Right atrium auricular region (tissue), 2 donors: Measurements from ENCODE around the gene NME9. TPM values are rescaled to one million over a fixed set of nuclear protein-coding genes. Genes with fewer than 3 reads are reported as not detected.
A peak's percentile ranks its signal among the peaks of the same experiment; 100 is the strongest.
"Not testable (repeated sequence)": the region's sequence is repeated elsewhere in the genome, so short reads cannot be mapped to it uniquely, and the experiment has no call there.

Experiments
- DNase-seq: peaks from one replicate; pipeline ENCODE4 v3.0.0-alpha.2; 2019; ENCODE audit warnings: low spot score
- H3K27ac ChIP-seq, 2 donors: fragments of 200-600 bp; sonication (generic); 1 replicate in 1 of 2; 2 replicates in 1 of 2; pipeline ENCODE4 v1.5.1; 2016 to 2019
- H3K27me3 ChIP-seq, 2 donors: fragments of 200-600 bp; sonication (generic); one replicate each; pipeline versions ENCODE4 v1.5.1 to v1.6.0; 2017 to 2019
- H3K36me3 ChIP-seq: fragments of 200-600 bp; sonication (generic); one replicate; pipeline ENCODE4 v1.5.1; 2016
- H3K4me1 ChIP-seq, 2 donors: fragments of 200-600 bp; sonication (generic); one replicate each; pipeline versions ENCODE4 v1.5.1 to v1.6.0; 2017 to 2019
- H3K4me3 ChIP-seq, 2 donors: fragments of 200-600 bp; sonication (generic); 1 replicate in 1 of 2; 2 replicates in 1 of 2; pipeline ENCODE4 v1.5.1; 2017 to 2019; ENCODE audit warnings: mild to moderate bottlenecking in 1 of 2, moderate library complexity in 1 of 2
- H3K9me3 ChIP-seq, 2 donors: fragments of 200-600 bp; sonication (generic); one replicate each; pipeline ENCODE4 v1.5.1; 2019
- total RNA-seq, 2 donors: library from RNA; depleted of rRNA; stranded (reverse); fragments of >200 nt; gene quantifications; one replicate each; pipeline ENCODE4 v1.1.0, GENCODE V29; 2016
- TF ChIP-seq, protein P1 (sequence below), 2 donors: fragments of 200-600 bp; sonication (generic); IDR thresholded peaks; one replicate each; pipeline ENCODE4 v1.5.1; 2019; ENCODE audit warnings: antibody characterized with exemption in 2 of 2

Gene NME9, protein sequence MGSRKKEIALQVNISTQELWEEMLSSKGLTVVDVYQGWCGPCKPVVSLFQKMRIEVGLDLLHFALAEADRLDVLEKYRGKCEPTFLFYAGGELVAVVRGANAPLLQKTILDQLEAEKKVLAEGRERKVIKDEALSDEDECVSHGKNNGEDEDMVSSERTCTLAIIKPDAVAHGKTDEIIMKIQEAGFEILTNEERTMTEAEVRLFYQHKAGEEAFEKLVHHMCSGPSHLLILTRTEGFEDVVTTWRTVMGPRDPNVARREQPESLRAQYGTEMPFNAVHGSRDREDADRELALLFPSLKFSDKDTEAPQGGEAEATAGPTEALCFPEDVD
- total RNA-seq = not detected

DNA sequence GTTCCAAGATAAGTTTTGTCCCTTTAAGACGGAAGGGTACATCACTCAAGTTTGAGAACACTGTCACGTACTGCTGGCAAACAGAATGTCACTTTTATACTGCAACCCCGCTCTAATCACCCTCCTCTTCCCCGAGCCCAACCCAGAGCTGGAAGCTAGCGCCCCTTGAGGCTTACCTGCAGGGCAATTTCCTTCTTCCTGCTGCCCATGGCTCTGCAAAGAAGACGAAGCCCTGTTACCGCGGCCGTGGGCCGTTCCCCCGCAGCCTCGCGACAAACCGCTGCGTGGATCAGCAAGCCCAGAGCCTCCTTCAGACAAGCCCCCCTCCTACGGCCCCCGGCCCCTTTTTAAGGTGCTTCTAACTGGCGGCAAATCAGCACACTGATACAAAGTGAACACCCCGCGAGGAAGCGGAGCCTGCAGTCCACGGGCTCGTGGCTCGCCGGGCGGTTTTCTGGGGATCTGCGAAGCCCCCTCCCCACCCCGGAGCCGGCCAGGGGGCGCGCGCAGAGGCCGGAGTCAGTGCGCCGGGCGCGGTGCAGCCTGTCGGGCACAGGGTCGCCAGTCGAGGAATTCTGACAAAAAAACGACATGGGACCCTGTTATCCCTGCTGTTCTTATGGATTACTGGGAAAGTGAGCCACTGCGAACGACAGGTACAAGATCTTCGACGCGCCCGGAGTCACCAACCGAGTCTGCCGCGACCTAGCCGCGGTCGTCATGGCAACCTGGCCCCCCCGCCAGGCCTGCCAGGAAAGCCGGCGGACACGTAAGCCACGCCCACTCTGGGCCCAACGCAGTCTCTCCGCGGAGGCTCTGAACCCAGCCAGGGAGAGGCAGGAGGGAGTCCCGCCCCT lies at the start of gene NME9:
Gene NME9, minus strand, starts transcription at position 725 of the 857 bp plus-strand sequence. Its CDS starts 516 bp downstream, at position 209.
- DNase-seq = peak; percentile 88
- H3K27ac ChIP-seq = peak within 1 kb of the TSS; percentile 60 to 69
- TF ChIP-seq, protein P1, sequence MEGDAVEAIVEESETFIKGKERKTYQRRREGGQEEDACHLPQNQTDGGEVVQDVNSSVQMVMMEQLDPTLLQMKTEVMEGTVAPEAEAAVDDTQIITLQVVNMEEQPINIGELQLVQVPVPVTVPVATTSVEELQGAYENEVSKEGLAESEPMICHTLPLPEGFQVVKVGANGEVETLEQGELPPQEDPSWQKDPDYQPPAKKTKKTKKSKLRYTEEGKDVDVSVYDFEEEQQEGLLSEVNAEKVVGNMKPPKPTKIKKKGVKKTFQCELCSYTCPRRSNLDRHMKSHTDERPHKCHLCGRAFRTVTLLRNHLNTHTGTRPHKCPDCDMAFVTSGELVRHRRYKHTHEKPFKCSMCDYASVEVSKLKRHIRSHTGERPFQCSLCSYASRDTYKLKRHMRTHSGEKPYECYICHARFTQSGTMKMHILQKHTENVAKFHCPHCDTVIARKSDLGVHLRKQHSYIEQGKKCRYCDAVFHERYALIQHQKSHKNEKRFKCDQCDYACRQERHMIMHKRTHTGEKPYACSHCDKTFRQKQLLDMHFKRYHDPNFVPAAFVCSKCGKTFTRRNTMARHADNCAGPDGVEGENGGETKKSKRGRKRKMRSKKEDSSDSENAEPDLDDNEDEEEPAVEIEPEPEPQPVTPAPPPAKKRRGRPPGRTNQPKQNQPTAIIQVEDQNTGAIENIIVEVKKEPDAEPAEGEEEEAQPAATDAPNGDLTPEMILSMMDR (IDR thresholded peaks at IDR 0.05) = peak; percentile 33 to 66
- no peaks in the 10 kb centered on the region for H3K27me3 ChIP-seq
- H3K36me3 ChIP-seq = no peaks in the 10 kb centered on the region
- no peaks in the 10 kb centered on the region for H3K9me3 ChIP-seq
- peaks cover 0 to 18% of the 10 kb centered on the region in 2 donors for H3K4me1 ChIP-seq
- H3K4me3 ChIP-seq = peak within 1 kb of the TSS; percentile 67 to 75

DNA sequence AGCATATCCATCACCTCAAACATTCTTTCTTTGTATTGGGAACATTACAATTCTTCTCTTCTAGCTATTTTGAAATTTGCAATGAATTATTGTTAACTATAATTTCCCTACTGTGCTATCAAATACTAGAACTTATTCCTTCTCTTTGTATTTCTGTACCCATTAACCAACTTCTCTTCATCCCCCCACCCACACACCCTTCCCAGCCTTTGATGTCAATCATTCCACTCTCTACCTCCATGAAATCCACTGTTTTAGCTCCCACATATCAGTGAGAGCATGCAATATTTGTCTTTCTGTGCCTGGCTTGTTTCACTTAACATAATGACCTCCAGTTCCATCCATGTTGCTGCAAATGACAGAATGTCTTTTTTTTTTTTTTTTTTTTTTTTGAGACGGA lies 49.3 kb upstream of the NME9 start:
- Histone ChIP-seq H3K27me3 (no peaks in the 10 kb centered on the region), H3K9me3 (no peaks in the 10 kb centered on the region), H3K4me3 (no peak overlapping the region), H3K36me3 (peaks cover 28% of the 10 kb centered on the region), H3K4me1 (peaks cover 0 to 77% of the 10 kb centered on the region in 2 donors), H3K27ac (peak overlapping the region; percentile 74 to 95)
- DNase-seq = no peak
- TF ChIP-seq, protein P1 (IDR thresholded peaks at IDR 0.05) = no peak

DNA sequence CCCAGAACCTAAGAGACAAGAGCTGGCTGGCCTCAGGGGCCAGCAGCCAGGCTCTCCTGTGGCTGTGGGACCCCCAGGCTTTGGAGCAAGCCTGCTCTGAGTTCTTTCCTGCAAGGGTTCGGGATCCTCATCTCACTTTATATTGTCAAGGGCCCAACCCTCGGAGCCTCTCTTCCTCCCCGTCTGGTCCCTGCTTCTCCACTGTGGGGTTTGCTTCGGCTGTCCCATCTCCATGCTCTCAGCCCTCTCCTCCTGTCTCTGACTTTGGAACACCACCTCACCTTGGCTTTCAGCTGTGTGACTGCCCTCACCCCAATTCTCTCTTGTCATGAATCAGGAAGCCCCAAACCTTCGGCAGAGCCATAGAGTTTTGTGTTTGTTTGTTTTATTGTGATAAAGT lies 48.7 kb upstream of the NME9 start:
- TF ChIP-seq, protein P1 (IDR thresholded peaks at IDR 0.05) = no peak
- no peak overlapping the region for H3K4me3 ChIP-seq
- no peaks in the 10 kb centered on the region for H3K27me3 ChIP-seq
- peaks cover 28% of the 10 kb centered on the region for H3K36me3 ChIP-seq
- peak overlapping the region; percentile 74 to 95 for H3K27ac ChIP-seq
- DNase-seq = no peak
- no peaks in the 10 kb centered on the region for H3K9me3 ChIP-seq
- peaks cover 0 to 72% of the 10 kb centered on the region in 2 donors for H3K4me1 ChIP-seq

DNA sequence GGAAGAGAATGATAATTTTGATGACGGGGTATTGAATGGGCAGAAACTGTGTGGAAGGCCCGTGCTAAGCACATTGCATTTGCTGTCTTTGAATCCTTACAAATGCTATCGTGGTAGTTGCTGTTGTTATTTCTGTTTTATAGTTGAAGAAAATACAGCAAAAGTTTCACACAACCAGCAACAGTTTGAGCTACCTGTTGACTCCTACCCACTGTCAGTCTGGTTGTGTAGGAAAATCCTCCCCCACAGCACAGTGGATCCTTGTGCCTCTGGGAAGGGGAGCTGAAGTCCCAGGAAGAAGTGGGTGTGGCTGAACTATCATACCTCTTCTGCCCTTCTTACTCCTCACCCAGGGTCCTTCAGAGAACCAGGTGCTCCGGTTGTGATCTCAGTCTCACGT lies 48.2 kb upstream of the NME9 start:
- H3K4me3 ChIP-seq = no peak overlapping the region
- TF ChIP-seq, protein P1 (IDR thresholded peaks at IDR 0.05) = no peak
- DNase-seq = no peak
- H3K27me3 ChIP-seq = no peaks in the 10 kb centered on the region
- H3K36me3 ChIP-seq = peaks cover 28% of the 10 kb centered on the region
- H3K4me1 ChIP-seq = peaks cover 0 to 66% of the 10 kb centered on the region in 2 donors
- peak overlapping the region; percentile 74 to 95 for H3K27ac ChIP-seq
- H3K9me3 ChIP-seq = no peaks in the 10 kb centered on the region

DNA sequence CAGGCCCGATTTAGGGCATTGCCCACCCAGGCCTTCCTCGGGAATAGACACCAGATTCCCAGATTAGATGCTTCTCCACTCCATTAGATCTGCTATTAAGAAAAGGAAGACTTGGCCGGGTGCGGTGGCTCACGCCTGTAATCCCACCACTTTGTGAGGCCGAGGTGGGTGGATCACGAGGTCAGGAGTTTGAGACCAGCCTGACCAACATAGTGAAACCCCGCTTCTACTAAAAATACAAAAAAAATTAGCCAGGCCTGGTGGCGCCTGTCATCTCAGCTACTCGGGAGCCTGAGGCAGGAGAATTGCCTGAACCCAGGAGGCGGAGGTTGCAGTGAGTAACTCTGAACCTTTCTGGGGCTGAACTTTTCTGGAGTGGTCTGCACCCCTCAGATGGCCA lies 47.6 kb upstream of the NME9 start:
- Histone ChIP-seq H3K4me1 (peaks cover 0 to 63% of the 10 kb centered on the region in 2 donors), H3K36me3 (peaks cover 28% of the 10 kb centered on the region), H3K27ac (peak overlapping the region; percentile 74 to 95)
- H3K9me3 ChIP-seq, DNase-seq, H3K27me3 ChIP-seq, H3K4me3 ChIP-seq: not testable (repeated sequence)

DNA sequence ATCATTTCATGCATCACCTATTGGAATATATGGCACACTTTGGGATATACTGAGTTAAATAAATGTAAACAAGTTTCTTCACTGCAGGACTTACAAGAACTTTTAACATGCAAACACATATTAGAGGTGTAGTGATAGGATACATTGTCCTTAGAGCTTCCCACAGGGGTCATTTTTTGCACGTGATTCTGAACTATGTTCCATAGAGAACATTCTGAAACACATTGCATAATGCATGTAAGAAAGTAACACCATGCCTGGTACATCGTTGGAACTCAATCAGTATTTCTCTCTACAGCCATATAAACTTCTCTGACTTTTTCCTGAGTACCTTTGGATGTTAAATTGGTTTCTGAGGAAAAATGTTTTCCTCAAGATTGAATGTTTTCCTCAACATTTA lies 47.0 kb upstream of the NME9 start:
- H3K27ac ChIP-seq = peak overlapping the region; percentile 74 to 95
- peaks cover 0 to 63% of the 10 kb centered on the region in 2 donors for H3K4me1 ChIP-seq

More for the DNA sequence above, 47.0 kb upstream of the NME9 start:
- H3K9me3 ChIP-seq = no peaks in the 10 kb centered on the region
- DNase-seq = no peak
- no peak overlapping the region for H3K4me3 ChIP-seq
- no peaks in the 10 kb centered on the region for H3K27me3 ChIP-seq
- TF ChIP-seq, protein P1 (IDR thresholded peaks at IDR 0.05) = no peak
- peaks cover 28% of the 10 kb centered on the region for H3K36me3 ChIP-seq
